H7 (cell line): ENCODE results near the gene GLYATL1B. TPM values are rescaled to one million over a fixed set of nuclear protein-coding genes. Genes with fewer than 3 reads are reported as not detected.
"Not testable (repeated sequence)": the region's sequence is repeated elsewhere in the genome, so short reads cannot be mapped to it uniquely, and the experiment has no call there.

Experiments
- DNase-seq: peaks from one replicate; pipeline ENCODE4 v3.0.0; 2012
- H3K27me3 ChIP-seq: 2 replicates; pipeline ENCODE4 v1.6.0; 2011; ENCODE audit warnings: mild to moderate bottlenecking, low read length; ENCODE audit not compliant: control insufficient read depth, insufficient read depth
- H3K36me3 ChIP-seq: replicated peaks from 2 replicates; pipeline ENCODE4 v1.5.1; 2011; ENCODE audit warnings: low read length; ENCODE audit not compliant: control insufficient read depth, insufficient read depth
- H3K4me3 ChIP-seq: 2 replicates; pipeline ENCODE4 v1.5.1; 2011; ENCODE audit warnings: low read depth, mild to moderate bottlenecking, control low read depth, low read length, moderate library complexity; ENCODE audit not compliant: insufficient read depth
- total RNA-seq: library from RNA; depleted of rRNA; stranded (reverse); fragments of >200 nt; shearing (Covaris generic); gene quantifications from 2 replicates; pipeline ENCODE4 v1.2.3, GENCODE V29; 2014

The GLYATL1B gene
- total RNA-seq, 1 experiment from 2014 or later: not detected

DNA sequence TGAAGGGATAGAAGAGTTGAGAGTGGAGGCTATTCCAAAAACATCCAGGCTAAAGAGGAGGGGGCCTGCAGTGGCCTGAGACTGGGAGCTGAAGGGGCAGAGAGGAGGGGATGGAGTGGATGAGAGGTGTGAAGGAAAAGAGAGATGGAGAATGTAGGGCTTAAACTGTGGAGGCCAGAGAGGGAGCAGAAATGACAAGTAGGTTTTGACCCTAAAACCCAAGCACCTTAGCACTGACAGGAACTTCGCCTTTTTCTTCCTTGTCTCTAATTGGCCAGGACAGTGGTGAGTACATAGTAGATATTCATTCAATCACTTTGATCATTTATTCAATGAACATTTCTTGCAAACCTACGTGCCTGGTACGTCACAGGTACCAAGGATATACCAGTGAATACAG is 28.2 kb downstream of the GLYATL1B start:
- H3K27me3 ChIP-seq: no peaks in the 10 kb centered on the region
- H3K36me3 ChIP-seq: no peaks in the 10 kb centered on the region; the same call in 1 of the 2 replicates
- no peak for DNase-seq
- H3K4me3 ChIP-seq: no peak overlapping the region

DNA sequence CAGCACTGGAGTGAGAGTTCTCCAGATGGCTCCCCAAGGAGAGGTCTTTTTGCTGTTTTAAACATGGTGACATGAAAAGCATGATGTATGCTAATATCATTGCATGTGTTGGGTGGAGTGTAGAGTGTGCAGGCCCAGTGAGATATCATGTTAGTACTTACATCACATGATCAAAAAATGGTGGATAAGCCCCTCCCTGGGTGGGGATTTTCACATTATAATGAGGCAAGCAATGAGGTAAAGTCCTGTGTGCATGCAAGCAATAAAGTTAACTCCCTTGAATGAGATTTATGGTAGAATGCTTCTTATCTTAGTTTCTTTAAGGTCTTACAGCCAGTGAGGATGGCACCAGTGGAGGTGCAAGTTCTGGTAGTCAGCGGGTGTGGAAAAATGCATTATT is 29.4 kb downstream of the GLYATL1B start:
- Histone ChIP-seq H3K27me3 (no peaks in the 10 kb centered on the region), H3K4me3 (no peak overlapping the region), H3K36me3 (no peaks in the 10 kb centered on the region; the same call in 1 of the 2 replicates)
- no peak for DNase-seq

DNA sequence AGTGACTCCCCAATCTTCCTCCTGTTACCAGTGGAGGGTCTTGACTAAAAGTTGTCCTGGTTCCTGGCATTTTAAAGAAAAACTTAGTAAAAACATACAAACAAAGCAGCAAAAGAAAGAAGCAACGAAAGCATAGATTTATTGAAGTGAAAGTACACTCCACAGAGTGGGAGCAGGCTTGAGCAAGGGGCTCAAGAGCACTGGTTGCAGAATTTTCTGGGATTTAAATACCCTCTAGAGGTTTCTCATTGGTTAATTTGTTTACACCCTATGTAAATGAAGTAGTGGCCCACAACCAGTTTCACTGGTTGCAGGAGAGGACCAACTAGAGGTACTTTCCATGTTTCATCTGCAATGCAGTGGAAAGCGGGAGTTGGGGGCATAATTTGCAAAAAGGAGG is 31.7 kb downstream of the GLYATL1B start:
- H3K27me3 ChIP-seq: no peaks in the 10 kb centered on the region
- no peaks in the 10 kb centered on the region; the same call in 1 of the 2 replicates for H3K36me3 ChIP-seq
- DNase-seq: no peak
- no peak overlapping the region for H3K4me3 ChIP-seq

DNA sequence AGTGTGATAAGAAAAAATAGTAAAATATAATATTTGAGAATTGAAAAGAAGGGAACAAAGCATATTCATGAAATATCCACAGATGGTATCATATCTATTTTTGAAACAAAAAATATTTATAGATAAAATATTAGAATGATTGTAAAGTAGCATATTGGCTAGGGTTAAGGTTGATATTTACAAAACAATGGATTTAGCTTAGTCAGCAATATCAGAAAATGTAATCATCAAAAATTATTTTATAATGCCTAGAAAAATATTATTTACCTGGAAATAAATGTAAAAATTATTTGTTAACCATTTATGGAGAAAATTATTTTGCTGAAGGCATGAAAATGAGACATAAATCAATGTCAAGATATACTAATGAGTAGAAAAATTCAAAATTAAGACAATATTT is 33.7 kb downstream of the GLYATL1B start:
- no peaks in the 10 kb centered on the region for H3K27me3 ChIP-seq
- no peak overlapping the region for H3K4me3 ChIP-seq
- DNase-seq: no peak
- H3K36me3 ChIP-seq: no peaks in the 10 kb centered on the region; the same call in none of the 2 replicates

DNA sequence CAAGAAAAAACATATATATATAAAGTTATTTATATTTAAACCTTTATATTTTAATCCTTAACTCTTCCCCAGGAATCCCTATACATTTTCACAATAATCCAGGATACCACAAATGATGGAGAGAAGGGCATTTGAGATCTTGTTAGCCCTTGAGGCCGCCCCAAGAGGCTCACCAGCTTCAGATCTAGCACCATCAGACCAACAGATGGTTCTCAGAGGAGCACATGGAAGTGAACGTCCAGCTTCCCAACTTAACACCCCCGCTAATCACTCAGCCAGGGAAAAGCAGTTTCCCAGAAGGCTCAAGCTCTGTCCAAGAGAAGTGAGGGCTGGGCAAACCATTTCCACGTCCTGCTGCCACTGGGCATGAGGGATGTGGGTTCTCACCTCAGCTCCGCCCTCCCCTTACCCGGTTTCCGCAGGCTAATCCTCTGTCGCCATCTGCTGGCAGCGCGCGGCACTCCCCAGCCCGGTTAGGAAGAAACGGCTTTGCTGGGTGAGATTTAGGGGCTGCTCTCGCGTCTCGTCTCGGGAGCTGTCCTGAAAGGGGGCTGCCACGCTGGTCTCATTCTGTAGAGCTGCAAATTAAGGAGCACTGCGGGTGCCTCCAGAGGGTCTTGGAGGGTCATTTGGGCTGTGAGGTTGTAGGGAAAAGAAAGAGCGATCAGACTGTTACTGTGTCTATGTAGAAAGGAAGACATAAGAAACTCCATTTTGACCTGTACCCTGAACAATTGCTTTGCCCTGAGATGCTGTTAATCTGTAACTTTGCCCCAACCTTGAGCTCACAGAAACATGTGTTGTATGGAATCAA is 49.7 kb downstream of the GLYATL1B start:
- Histone ChIP-seq H3K4me3 (no peak overlapping the region), H3K27me3 (no peaks in the 10 kb centered on the region; the same call in 1 of the 2 replicates), H3K36me3 (no peaks in the 10 kb centered on the region)
- peak; percentile 86 for DNase-seq

DNA sequence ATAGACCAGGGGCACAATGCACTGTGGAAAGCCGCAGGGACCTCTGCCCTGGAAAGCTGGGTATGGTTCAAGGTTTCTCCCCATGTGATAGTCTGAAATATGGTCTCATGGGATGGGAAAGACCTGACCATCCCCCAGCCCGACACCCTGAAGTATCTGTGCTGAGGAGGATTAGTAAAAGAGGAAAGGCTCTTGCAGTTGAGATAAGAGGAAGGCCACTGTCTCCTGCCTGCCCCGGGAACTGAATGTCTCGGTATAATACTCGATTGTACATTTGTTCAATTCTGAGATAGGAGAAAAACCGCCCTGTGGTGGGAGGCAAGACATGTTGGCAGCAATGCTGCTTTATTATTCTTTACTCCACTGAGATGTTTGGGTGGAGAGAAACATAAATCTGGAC is 50.4 kb downstream of the GLYATL1B start:
- H3K36me3 ChIP-seq, DNase-seq, H3K4me3 ChIP-seq, H3K27me3 ChIP-seq: not testable (repeated sequence)

DNA sequence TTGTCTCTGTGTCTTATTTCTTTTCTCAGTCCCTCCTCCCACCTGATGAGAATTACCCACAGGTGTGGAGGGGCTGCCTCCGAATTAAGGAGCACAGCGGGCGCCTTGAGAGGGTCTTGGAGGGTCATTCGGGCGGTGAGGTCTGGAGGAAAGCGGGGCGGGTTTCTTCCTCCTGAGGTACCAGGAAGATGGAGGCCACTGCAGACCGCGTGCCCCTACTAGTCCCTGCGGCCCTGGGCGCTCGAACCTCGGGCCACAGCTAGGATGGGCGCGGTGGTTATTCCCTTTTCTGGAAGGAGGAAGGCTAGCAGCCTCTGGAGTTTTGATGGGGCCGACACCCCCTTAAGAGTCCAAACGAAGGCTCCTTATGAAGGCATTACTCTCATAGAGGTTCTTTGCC is 51.1 kb downstream of the GLYATL1B start:
- no peak for DNase-seq
- H3K36me3 ChIP-seq: no peaks in the 10 kb centered on the region
- H3K27me3 ChIP-seq: no peaks in the 10 kb centered on the region; the same call in 1 of the 2 replicates
- H3K4me3 ChIP-seq: no peak overlapping the region

DNA sequence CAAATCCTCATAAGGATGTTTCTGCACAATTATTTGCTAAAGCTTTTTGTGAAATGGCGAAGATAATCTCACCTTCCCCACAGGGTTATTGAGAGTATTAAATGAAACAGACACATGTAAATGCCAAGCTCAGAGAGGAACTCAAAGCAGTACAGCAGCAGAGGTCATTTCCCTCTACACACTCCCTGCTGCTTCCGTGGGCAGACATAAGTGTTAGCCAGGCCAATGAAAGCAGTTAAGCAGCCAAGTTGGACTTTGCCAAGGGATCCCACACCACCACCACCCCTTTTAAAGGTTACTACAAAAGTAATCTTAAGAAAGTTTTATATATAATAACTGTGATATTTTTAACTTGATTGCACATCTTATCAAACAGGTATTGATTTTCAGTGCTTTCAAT is 52.5 kb downstream of the GLYATL1B start:
- H3K36me3 ChIP-seq: no peaks in the 10 kb centered on the region
- DNase-seq: no peak
- no peak overlapping the region for H3K4me3 ChIP-seq
- no peaks in the 10 kb centered on the region; the same call in none of the 2 replicates for H3K27me3 ChIP-seq

DNA sequence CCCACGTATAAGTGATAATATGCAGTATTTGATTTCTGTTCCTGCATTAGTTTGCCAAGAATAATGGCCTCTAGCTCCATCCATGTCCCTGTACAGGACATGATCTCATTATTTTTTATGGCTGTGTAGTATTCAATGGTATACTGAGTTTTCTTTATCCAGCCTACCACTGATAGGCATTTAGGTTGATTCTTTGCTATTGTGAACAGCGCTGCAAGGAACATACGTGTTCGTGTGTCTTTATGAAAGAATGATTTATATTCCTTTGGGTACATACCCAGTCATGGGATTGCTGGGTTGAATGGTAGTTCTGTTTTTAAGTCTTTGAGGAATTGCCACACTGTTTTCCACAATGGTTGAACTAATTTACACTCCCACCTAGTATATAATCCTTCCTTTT is 55.1 kb downstream of the GLYATL1B start:
- Histone ChIP-seq H3K27me3 (peaks cover 5% of the 10 kb centered on the region), H3K36me3 (no peaks in the 10 kb centered on the region), H3K4me3 (no peak overlapping the region)
- no peak for DNase-seq

DNA sequence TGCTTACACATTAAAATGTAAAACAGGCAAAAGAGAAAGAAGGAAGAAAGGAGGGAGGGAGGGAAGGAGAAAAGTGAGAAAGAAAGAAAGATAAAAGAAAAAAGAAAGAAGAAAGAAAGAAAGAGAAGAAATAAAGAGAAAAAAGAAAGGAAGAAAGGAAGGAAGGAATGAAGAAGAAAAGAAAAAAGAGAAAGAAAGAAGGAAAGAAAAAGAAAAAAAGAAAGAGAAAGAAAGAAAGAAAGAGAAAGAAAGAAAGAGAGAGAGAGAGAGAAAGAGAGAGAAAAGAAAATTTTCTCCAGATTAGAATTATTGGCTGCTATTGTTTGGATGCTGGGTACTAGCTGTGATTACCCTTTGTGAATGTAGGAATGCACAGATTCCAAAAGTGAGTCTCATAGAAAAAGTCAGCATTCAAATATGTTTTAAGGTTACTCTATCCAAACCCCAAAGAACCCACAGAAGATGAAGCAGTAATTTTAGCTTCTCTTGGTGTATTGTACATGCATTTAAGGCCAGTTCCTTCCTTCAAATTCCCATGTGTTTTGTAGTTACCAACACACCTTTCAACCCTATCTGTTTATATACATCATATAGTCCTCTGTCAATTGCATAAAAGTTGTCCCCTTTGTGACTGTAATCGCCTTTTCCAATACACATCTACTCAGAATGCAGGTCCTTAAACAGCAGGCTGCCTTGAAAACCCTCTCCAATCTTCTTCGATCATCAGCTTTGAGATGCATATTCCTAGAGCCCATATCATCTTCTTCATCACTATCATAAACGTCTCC is 55.8 kb downstream of the GLYATL1B start:
- Histone ChIP-seq H3K36me3 (no peaks in the 10 kb centered on the region), H3K27me3 (peaks cover 5% of the 10 kb centered on the region)
- DNase-seq: no peak

DNA sequence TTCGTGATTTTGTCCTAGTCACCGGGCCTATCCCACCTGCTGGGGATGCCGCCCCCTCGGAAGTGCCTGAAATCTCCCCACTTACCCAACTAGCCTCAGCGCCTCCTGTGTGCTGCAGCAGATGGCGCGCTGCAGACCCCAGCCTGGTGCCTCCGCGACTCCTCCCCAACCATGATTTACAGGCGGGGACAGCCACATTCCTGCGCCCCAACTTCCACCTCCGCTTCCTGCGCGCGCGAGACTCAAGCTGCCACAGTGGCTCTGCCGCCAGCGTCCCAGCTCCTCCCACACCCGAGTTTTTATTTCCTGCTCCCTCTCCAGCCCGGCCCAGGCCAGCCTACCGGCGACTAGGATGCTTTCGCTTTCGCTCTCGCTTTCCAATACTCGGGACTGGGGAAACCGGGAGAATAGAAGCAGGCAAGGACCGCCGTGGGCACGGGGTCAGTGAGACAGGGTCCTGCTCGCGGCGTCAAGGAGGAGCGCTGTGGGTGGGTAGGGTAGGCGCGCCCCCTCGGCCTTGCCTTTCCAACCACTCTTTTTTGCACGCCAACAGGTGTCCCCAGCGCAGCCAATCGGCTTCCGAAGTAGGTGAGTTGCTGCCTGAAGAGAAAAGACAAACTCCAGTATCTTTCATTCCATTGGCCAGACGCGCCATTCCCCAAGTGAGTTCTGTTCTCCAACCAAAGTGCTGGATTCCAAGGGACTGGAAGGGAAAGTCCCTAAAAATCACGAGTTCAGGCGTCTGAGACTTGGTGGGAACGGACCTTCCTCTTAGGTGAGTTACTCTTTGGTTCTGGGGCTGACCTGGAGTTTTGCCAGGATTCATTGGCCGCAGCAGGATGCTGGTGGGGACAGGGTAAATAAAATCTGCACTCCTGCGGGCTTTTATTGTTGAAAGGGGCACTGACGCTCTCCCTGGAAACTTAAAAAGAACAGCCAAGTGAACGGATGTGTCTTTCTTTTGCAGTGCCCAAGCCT is 56.7 kb downstream of the GLYATL1B start, which contains the start of gene FAM111A:
TSS of gene FAM111A (plus strand) at position 327 of the 978 bp plus-strand sequence. CDS start 6,017 bp downstream, outside the sequence.
- peaks cover 5% of the 10 kb centered on the region for H3K27me3 ChIP-seq
- H3K36me3 ChIP-seq: no peaks in the 10 kb centered on the region
- DNase-seq: peak; percentile 83
- H3K4me3 ChIP-seq: peak within 1 kb of the TSS; percentile 78

More for the DNA sequence above, 55.8 kb downstream of the GLYATL1B start:
- peak overlapping the region; percentile 78 for H3K4me3 ChIP-seq

DNA sequence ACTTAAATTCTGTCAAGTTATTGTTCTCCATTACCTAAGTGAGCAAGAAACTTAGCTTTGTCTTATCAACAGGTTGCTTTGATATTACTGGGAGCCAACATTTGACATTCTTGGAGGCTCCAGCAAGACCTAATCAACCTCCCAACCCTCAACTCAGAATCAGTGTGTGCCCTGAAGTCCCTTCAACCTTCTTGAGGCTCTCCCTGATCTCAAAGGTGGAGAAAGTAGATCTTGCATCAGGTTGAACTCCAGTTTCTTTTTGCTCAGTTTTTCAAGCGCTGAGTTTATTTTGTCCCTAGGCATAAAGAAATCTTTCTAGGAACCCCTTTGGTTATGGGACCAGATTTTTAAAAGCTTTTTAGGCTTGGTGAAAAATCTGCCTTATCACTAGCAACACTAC is 58.0 kb downstream of the GLYATL1B start:
- no peaks in the 10 kb centered on the region for H3K36me3 ChIP-seq
- peaks cover 5% of the 10 kb centered on the region for H3K27me3 ChIP-seq
- no peak for DNase-seq
- no peak overlapping the region for H3K4me3 ChIP-seq
